H1 (cell line): ENCODE measurements around the gene PTPRO. TPM values are rescaled to one million over a fixed set of nuclear protein-coding genes. Genes with fewer than 3 reads are reported as not detected.

Source experiments
- CTCF ChIA-PET: fragments of 300-600 bp; sonication (Branson Sonifier 250); formaldehyde crosslinking; loops from one replicate; lab custom pipeline; 2021; ENCODE audit not compliant: partially characterized antibody; lab: Charles Lee
- POLR2A ChIA-PET: fragments of 300-600 bp; sonication (Branson Sonifier 250); formaldehyde crosslinking; loops from one replicate; lab custom pipeline; 2021; ENCODE audit warnings: inconsistent platforms; ENCODE audit not compliant: partially characterized antibody; lab: Charles Lee
- DNase-seq, 2 experiments: peaks; one replicate each; pipeline versions ENCODE4 v3.0.0 to v3.0.0-alpha.2; 2010 to 2022; ENCODE audit warnings: low spot score in 2 of 2, low read depth in 1 of 2, mixed read lengths in 1 of 2
- FAIRE-seq: peaks from 2 replicates; lab custom pipeline; 2011; peaks lifted over from hg19 to GRCh38; lab: Jason Lieb, UNC
- H2AFZ ChIP-seq: 2 replicates; pipeline ENCODE4 v1.8.1; 2012; ENCODE audit warnings: low read length, inconsistent platforms
- H2AK5ac ChIP-seq: 2 replicates; pipeline ENCODE4 v1.6.1; 2013; ENCODE audit warnings: low read depth, low read length
- H2BK120ac ChIP-seq: replicated peaks from 2 replicates; pipeline ENCODE3; 2013; ENCODE audit warnings: low read depth, low read length, inconsistent platforms
- H2BK12ac ChIP-seq: 2 replicates; pipeline ENCODE4 v1.6.1; 2013; ENCODE audit warnings: low read depth, low read length
- H2BK15ac ChIP-seq: 2 replicates; pipeline ENCODE4 v1.6.1; 2013; ENCODE audit warnings: low read length
- H2BK20ac ChIP-seq: 2 replicates; pipeline ENCODE4 v1.6.1; 2013; ENCODE audit warnings: low read length
- H2BK5ac ChIP-seq: 2 replicates; pipeline ENCODE4 v1.6.1; 2013; ENCODE audit warnings: low read depth, low read length
- H3K14ac ChIP-seq: 2 replicates; pipeline ENCODE4 v1.6.1; 2013; ENCODE audit warnings: inconsistent platforms; ENCODE audit not compliant: insufficient read length
- H3K18ac ChIP-seq: 2 replicates; pipeline ENCODE4 v1.6.1; 2013; ENCODE audit warnings: low read length; ENCODE audit errors: extremely low read depth
- H3K23ac ChIP-seq: 2 replicates; pipeline ENCODE4 v1.6.1; 2013; ENCODE audit warnings: inconsistent platforms; ENCODE audit not compliant: insufficient read length
- H3K23me2 ChIP-seq: 2 replicates; pipeline ENCODE4 v1.6.1; 2013; ENCODE audit warnings: low read depth, low read length
- H3K27ac ChIP-seq: 2 replicates; pipeline ENCODE4 v1.6.1; 2011; ENCODE audit warnings: low read depth, low read length, inconsistent platforms
- H3K27me3 ChIP-seq, 4 experiments: replicated peaks in 1 of 4; 1 replicate in 1 of 4; 2 replicates in 3 of 4; pipeline versions ENCODE4 v1.6.1 to v1.8.1; 2011 to 2013; ENCODE audit warnings: low read length in 3 of 4, mild to moderate bottlenecking in 3 of 4, inconsistent platforms in 2 of 4, mixed read lengths in 2 of 4, moderate library complexity in 1 of 4; ENCODE audit not compliant: control insufficient read depth in 3 of 4, insufficient read depth in 3 of 4; ENCODE audit errors: extremely low read depth in 1 of 4
- H3K36me3 ChIP-seq, 4 experiments: 2 replicates each; pipeline versions ENCODE4 v1.6.1 to v1.8.1; 2011 to 2013; ENCODE audit warnings: mild to moderate bottlenecking in 4 of 4, low read length in 3 of 4, moderate library complexity in 2 of 4, control low read depth in 1 of 4, inconsistent platforms in 1 of 4; ENCODE audit not compliant: insufficient read depth in 4 of 4, control insufficient read depth in 2 of 4
- H3K4ac ChIP-seq: replicated peaks from 2 replicates; pipeline ENCODE3; 2013; ENCODE audit warnings: low read length, low read depth, mixed read lengths, inconsistent platforms; ENCODE audit not compliant: insufficient read length
- H3K4me1 ChIP-seq, 4 experiments: replicated peaks in 1 of 4; 1 replicate in 1 of 4; 2 replicates in 3 of 4; pipeline versions ENCODE4 v1.6.1 to v1.8.1; 2011 to 2013; ENCODE audit warnings: low read length in 3 of 4, inconsistent platforms in 2 of 4, mixed read lengths in 1 of 4; ENCODE audit not compliant: insufficient read depth in 4 of 4, control insufficient read depth in 3 of 4
- H3K4me2 ChIP-seq, 2 experiments: 2 replicates each; pipeline versions ENCODE4 v1.6.1 to v1.8.1; 2011 to 2013; ENCODE audit warnings: low read depth in 2 of 2, low read length in 2 of 2, control low read depth in 1 of 2, inconsistent platforms in 1 of 2, mild to moderate bottlenecking in 1 of 2; ENCODE audit not compliant: insufficient read depth in 1 of 2
- H3K4me3 ChIP-seq, 4 experiments: fragments of 200-600, 300-600 bp in 1 of 4; sonication (generic), shearing (Covaris generic), sonication (Bioruptor Twin) in 1 of 4; 2 replicates each; pipeline versions ENCODE4 v1.5.1 to v1.8.1; 2011 to 2016; ENCODE audit warnings: low read length in 4 of 4, low read depth in 3 of 4, control low read depth in 2 of 4, inconsistent platforms in 2 of 4, mild to moderate bottlenecking in 2 of 4, mixed read lengths in 1 of 4, moderate library complexity in 1 of 4; ENCODE audit not compliant: insufficient read depth in 2 of 4; ENCODE audit errors: extremely low read depth in 1 of 4
- H3K56ac ChIP-seq: replicated peaks from 2 replicates; pipeline ENCODE3; 2013; ENCODE audit warnings: low read depth, mild to moderate bottlenecking, mixed read lengths, low read length, inconsistent platforms; ENCODE audit not compliant: insufficient read length
- H3K79me1 ChIP-seq: 2 replicates; pipeline ENCODE4 v1.6.1; 2013; ENCODE audit warnings: low read depth, low read length, control low read depth
- H3K79me2 ChIP-seq, 2 experiments: 2 replicates each; pipeline versions ENCODE4 v1.6.1 to v1.8.1; 2012 to 2013; ENCODE audit warnings: low read length in 2 of 2, mild to moderate bottlenecking in 2 of 2, inconsistent platforms in 1 of 2; ENCODE audit not compliant: insufficient read depth in 2 of 2, control insufficient read depth in 1 of 2
- H3K9ac ChIP-seq, 4 experiments: replicated peaks in 1 of 4; 1 replicate in 1 of 4; 2 replicates in 3 of 4; pipeline versions ENCODE4 v1.6.1 to v1.8.1; 2011 to 2013; ENCODE audit warnings: low read depth in 3 of 4, low read length in 3 of 4, control low read depth in 2 of 4, mild to moderate bottlenecking in 2 of 4, moderate library complexity in 2 of 4, inconsistent platforms in 1 of 4; ENCODE audit errors: extremely low read depth in 1 of 4
- H3K9me3 ChIP-seq, 2 experiments: 2 replicates each; pipeline versions ENCODE4 v1.6.1 to v1.8.1; 2012 to 2013; ENCODE audit warnings: mild to moderate bottlenecking in 2 of 2, moderate library complexity in 2 of 2, control low read depth in 1 of 2, inconsistent platforms in 1 of 2, low read depth in 1 of 2, low read length in 1 of 2, mixed read lengths in 1 of 2; ENCODE audit not compliant: insufficient read depth in 2 of 2
- H4K20me1 ChIP-seq, 2 experiments: replicated peaks in 1 of 2; 2 replicates each; pipeline versions ENCODE3 to v1.8.1; 2011 to 2013; ENCODE audit warnings: inconsistent platforms in 2 of 2, low read length in 2 of 2, mild to moderate bottlenecking in 1 of 2; ENCODE audit not compliant: insufficient read depth in 2 of 2, control insufficient read depth in 1 of 2
- H4K5ac ChIP-seq: 2 replicates; pipeline ENCODE4 v1.6.1; 2013; ENCODE audit warnings: low read length, low read depth, mixed read lengths, inconsistent platforms; ENCODE audit not compliant: insufficient read length
- H4K8ac ChIP-seq: 2 replicates; pipeline ENCODE4 v1.8.0; 2013; ENCODE audit warnings: mild to moderate bottlenecking, moderate library complexity, low read length, inconsistent platforms; ENCODE audit not compliant: insufficient read depth; ENCODE audit errors: extremely low read depth
- H4K91ac ChIP-seq: replicated peaks from 2 replicates; pipeline ENCODE3; 2013; ENCODE audit warnings: low read length, mixed read lengths, inconsistent platforms; ENCODE audit not compliant: insufficient read length
- SIRT6 ChIP-seq: IDR thresholded peaks from one replicate; pipeline ENCODE4 v1.7.1; 2012; ENCODE audit warnings: low read length, inconsistent platforms
- TBP ChIP-seq: IDR thresholded peaks from 2 replicates; pipeline ENCODE4 v1.6.1; 2011; ENCODE audit warnings: low read depth, low read length, improper control_type of control experiment
- WGBS, 2 experiments: shearing (Covaris generic) in 1 of 2; methylation state at CpG; one replicate each; pipeline versions ENCODE4 v1.1.6 to v1.1.7; 2013 to 2015; ENCODE audit warnings: low lambda C conversion rate in 2 of 2, mixed read lengths in 2 of 2, inconsistent platforms in 1 of 2, low coverage in 1 of 2, missing lambda C conversion rate in 1 of 2; ENCODE audit not compliant: insufficient replicate concordance in 2 of 2, insufficient coverage in 1 of 2, insufficient read length in 1 of 2; ENCODE audit errors: extremely low coverage in 1 of 2, missing lambda C conversion rate in 1 of 2; 5-methylcytosine and 5-hydroxymethylcytosine counted together
- polyA plus RNA-seq, 7 experiments: library from polyadenylated mRNA; depleted of rRNA in 3 of 7; stranded (reverse) in 5 of 7; unstranded in 2 of 7; fragments of >200 nt in 5 of 7; fragments of 200-250 nt in 2 of 7; gene quantifications; 1 replicate in 5 of 7; 2 replicates in 1 of 7; 4 replicates in 1 of 7; pipeline versions ENCODE4 v1.2.1 to v1.2.3, GENCODE V29; 2011 to 2013; ENCODE audit warnings: missing spikeins in 2 of 7, mixed read lengths in 2 of 7
- total RNA-seq: library from RNA; stranded (reverse); fragmentation: NEBNext Ultra II Directional; extraction: Animal tissue kit (Norgen Biotek cat#: 25700); gene quantifications from 2 replicates; pipeline ENCODE4 v1.2.1, GENCODE V29; 2021
- TF ChIP-seq, protein P1 (sequence below): IDR thresholded peaks from 2 replicates; pipeline ENCODE4 v1.6.1; 2012; ENCODE audit warnings: low read length, inconsistent platforms

PTPRO gene
- total and polyA plus RNA-seq, 2 of the 8 experiments (the other 6 are each of a cell fraction or from before 2014, with no cell fraction given) = 0.73 to 1.7 TPM

DNA sequence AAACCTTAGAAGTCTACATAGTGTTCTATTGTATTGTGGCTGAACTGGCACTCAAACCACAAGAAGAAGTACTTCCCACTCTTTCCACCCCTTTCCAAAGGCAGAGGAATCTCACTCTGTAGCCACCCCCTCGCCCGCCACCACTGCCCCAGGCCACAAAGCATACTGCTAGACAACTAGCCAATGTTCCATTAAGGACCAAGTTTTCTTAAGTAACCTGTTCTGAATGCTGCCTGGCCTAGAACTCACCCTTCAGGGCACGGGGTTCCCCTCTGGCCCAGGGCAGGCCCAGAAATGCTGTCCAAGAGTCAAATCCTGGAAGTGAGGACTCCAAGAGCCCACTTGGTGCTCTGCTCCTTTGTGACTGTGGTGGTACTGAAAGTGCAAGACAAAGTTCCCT, 15.7 kb upstream of the PTPRO start:
- no peak overlapping the region for H3K56ac ChIP-seq
- FAIRE-seq (no peak), DNase-seq (no peak)
- H3K9me3 ChIP-seq = no peaks in the 10 kb centered on the region
- no peaks in the 10 kb centered on the region for H4K20me1 ChIP-seq
- H3K4me3 ChIP-seq = no peak overlapping the region
- no peak overlapping the region for H2BK5ac ChIP-seq
- no peak overlapping the region for H3K4me2 ChIP-seq
- H3K4me1 ChIP-seq = no peaks in the 10 kb centered on the region
- H2AK5ac ChIP-seq = no peak overlapping the region
- H2BK20ac ChIP-seq = no peak overlapping the region
- H2AFZ ChIP-seq = no peak overlapping the region
- CTCF ChIA-PET = interaction anchor here (1.2 kb wide), 1 partner anchor 219 kb away, joined by 4 read pairs; no protein-coding TSS in a partner anchor
- H4K8ac ChIP-seq = no peak overlapping the region; the same call in 1 of the 2 replicates
- no peak overlapping the region for H4K91ac ChIP-seq
- no peak overlapping the region for H2BK15ac ChIP-seq
- no peak overlapping the region for H3K9ac ChIP-seq
- H3K27ac ChIP-seq = no peak overlapping the region
- no peak overlapping the region for H2BK12ac ChIP-seq
- H3K23me2 ChIP-seq = no peaks in the 10 kb centered on the region
- H3K79me2 ChIP-seq = no peaks in the 10 kb centered on the region
- POLR2A ChIA-PET = no interaction called here
- no peak overlapping the region for H4K5ac ChIP-seq
- H3K4ac ChIP-seq = no peak overlapping the region
- WGBS, 2 experiments = 97% methylated on average over 3 of the region's 3 CpGs; no CpG with 5 or more reads in 1 of the 2 experiments
- no peaks in the 10 kb centered on the region for H3K27me3 ChIP-seq
- no peak overlapping the region for H2BK120ac ChIP-seq
- H3K18ac ChIP-seq = no peak overlapping the region
- H3K36me3 ChIP-seq = no peaks in the 10 kb centered on the region
- no peak overlapping the region for H3K23ac ChIP-seq
- H3K79me1 ChIP-seq = no peaks in the 10 kb centered on the region
- no peak overlapping the region for H3K14ac ChIP-seq
- TF ChIP-seq SIRT6 (no peak), TBP (no peak)
- TF ChIP-seq, protein P1, sequence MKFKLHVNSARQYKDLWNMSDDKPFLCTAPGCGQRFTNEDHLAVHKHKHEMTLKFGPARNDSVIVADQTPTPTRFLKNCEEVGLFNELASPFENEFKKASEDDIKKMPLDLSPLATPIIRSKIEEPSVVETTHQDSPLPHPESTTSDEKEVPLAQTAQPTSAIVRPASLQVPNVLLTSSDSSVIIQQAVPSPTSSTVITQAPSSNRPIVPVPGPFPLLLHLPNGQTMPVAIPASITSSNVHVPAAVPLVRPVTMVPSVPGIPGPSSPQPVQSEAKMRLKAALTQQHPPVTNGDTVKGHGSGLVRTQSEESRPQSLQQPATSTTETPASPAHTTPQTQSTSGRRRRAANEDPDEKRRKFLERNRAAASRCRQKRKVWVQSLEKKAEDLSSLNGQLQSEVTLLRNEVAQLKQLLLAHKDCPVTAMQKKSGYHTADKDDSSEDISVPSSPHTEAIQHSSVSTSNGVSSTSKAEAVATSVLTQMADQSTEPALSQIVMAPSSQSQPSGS = no peak
- TF ChIP-seq, all 59 proteins: peak for 0
